Erythroblast (primary cell): ENCODE data around the gene ATP13A5.

Experiments used
- DNase-seq, 2 experiments: peaks; one replicate each; lab custom pipeline; 2025; lab: John Stamatoyannopoulos, UW
- GATA1 ChIP-seq: IDR thresholded peaks from 2 replicates; pipeline ENCODE4 v1.6.1; 2011; ENCODE audit warnings: low read depth, mild to moderate bottlenecking, control low read depth, low read length, moderate library complexity
- POLR2A ChIP-seq: IDR thresholded peaks from 2 replicates; pipeline ENCODE4 v1.6.1; 2011; ENCODE audit warnings: mild to moderate bottlenecking, low read length

ATP13A5 gene

GRCh38 chr3:193228206-193228605, 150.3 kb downstream of the ATP13A5 start:
- DNase-seq, result no peak
- no peak for TF ChIP-seq GATA1
- TF ChIP-seq POLR2A, result no peak

DNA sequence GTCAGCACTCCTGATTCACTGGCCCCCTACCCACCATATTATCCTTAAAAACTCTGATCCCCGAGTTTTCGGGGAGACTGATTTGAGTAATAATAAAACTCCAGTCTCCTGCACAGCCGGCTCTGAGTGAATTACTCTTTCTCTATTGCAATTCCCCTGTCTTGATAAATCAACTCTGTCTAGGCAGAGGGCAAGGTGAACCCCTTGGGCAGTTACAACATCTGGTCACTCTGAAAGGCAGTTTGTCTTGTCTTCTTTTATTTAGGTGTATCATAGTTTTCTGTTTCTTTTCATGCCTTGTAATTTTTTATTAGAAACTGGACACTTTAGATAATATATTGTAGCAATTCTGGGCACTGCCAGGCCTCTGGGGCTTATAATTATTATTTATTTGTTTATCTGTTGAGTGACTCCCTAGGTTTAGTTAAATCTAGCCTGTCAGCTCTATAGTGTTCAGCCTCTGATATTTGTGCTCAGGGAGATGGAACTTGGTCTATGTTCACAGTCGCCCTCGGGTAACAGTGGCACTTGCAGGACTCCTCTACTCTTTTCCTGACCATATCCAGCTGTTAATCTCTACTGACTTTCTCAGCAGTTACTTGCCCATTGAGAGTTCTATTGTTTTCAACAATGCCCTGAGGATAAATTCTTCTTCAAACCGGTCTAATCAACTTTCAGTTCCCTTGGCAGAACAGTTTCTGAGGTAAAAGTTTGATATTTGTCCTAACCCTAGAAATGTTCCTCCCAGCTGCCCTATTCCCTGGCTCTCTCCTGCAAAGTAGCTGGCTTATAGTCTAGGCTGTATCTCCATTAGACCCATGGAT, 153.0 kb downstream of the ATP13A5 start:
- DNase-seq, result no peak
- TF ChIP-seq GATA1 (no peak), POLR2A (no peak)
